HG02943 (cell line): ENCODE data around the gene STAMBP.
"Not testable (repeated sequence)": the region's sequence is repeated elsewhere in the genome, so short reads cannot be mapped to it uniquely, and the experiment has no call there.

Source experiments
- ATAC-seq: cut with Tn5 transposase; IDR thresholded peaks from one replicate; pipeline ENCODE4 v1.9.1; 2021; ENCODE audit warnings: mild to moderate bottlenecking, low read depth, moderate library complexity; ENCODE audit not compliant: unreplicated experiment

The STAMBP gene

DNA sequence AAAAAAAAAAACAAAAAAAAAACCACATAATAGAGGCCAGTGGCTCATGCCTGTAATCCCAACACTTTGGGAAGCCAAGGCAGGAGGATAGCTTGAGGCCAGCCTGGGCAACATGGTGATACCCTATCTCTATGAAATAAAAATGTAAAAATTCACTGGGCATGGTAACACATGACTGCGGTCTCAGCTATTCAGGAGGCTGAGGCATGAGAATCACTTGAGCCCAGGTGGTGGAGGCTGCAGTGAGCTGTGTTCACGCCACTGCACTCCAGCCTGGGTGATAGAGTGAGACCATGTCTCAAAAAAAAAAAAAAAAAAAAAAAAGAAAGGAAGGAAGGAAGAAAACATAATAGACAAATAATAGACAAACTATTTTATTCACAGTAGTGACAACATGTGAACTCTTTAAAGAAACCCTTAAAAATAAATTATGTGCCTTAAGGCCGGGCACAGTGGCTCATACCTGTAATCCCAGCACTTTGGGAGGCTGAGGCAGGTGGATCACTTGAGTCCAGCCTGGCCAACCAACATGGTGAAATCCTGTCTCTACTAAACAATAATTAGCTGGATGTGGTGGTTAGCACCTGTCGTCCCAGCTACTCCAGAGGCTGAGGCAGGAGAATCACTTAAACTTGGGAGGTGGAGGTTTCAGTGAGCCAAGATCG is 75.3 kb downstream of the STAMBP start:
- not testable (repeated sequence) for ATAC-seq

DNA sequence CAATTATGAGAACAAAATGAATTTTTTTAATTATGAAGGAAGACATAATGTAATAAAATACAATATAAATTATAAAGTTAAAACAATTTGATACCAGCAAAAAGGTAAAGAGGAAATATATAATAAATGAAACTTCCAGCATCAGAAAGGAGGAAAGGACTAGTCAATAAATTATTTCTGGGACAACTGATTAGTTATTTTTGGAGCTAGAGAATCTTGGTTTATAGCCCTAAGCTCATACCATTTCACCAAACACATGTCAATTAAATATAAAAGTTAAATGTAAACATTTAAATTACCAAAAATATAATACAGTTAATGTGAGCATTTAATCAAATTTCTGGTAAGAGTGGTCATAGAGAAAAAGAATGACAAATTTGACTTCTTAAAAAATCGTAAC is 76.2 kb downstream of the STAMBP start:
- ATAC-seq, result no peak

DNA sequence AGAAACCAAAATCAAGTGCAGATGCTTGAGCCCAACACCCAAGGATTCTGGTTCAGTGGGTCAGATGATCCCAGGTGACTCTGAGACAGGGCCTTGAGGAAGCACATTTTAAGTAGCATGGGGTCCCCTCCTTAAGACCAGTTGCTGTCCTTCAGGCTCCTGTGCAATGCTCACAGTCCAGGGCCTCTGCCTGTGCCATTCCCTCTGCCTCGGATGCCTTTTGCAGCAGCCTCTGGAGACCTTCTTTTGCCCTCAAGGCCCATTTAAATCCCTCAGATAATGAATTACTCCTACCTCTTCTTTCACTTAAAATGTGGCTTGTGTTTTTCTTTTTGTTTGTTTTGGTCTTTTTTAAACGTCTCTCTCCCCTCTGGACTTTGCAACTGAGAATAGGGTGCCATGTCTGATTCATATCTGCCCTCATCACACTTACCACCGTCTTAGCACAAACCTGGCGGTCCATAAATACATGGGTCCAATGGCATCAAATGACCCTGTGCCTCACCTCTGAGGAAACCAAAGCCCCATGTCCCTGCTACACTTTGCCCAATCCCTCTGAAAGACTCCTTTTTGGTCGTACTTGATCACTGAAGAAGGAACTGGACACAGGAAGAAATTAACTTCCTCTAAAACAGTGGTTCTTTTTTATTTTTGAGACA is 78.2 kb downstream of the STAMBP start:
- ATAC-seq, result no peak

DNA sequence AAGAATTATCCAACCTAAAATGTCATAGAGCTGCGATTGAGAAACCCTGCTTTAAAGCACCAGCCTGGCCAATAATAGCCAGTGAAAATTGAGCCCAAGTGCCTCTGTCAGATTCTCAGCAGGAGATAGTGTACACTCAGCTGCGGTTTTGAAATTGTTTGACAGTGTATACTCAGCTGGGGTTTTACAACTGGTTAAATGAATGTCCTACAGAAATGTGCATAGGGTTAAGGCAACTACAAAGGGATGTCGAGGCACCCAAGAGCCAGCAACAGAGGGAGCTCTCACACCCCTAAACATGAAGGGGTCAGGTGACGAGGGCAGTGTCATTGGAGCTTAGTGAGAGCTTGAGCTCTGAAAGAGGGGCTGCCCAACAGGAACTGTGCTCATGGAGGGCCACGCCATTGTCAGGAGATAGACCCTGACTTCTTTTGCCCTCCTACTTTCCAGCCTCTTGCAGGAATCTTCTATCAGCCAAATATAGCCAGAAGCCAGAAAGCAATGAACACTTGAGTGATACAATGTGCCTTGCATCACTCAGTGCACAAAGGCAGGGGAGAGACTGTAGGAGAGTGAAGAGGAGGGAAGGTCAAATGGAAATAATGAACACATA is 79.2 kb downstream of the STAMBP start:
- no peak for ATAC-seq

DNA sequence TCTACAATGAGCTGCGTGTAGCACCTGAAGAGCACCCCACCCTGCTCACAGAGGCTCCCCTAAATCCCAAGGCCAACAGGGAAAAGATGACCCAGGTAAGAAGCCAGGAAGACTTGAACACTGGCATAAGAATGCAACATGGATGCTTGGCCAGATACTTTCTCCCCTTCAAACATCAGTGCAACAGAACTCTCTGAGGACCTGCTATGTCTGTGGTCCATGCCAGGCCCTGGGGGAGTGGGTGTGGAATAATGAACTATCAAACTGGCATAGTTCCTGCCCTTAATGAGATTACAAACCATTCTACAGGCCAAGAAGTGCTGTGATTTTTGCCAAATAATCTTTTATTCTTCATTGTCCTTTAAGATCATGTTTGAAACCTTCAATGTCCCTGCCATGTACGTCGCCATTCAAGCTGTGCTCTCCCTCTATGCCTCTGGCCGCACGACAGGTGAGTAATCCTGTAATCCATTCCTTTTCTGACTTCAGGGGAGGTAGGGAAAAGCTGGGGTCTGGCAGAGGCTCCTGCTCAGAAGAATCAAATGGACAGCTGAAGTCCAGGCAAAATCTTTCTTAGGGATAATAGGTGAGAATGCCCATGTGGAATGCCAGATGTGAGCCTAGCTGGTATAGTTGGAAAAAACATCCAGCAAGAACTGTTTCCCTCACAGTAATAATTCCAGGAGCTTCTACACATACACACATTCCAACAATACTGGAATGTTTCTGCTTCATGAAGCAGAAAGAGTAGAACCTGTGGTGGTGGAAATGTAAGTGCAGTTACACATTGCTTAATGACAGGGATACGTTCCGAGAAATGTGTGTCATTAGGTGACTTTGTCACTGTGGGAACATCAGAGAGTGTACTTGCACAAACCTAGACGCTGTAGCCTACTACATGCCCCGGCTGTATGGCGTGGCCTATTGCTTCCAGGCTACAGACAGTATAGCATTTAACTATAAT is 80.2 kb downstream of the STAMBP start:
- no peak for ATAC-seq

DNA sequence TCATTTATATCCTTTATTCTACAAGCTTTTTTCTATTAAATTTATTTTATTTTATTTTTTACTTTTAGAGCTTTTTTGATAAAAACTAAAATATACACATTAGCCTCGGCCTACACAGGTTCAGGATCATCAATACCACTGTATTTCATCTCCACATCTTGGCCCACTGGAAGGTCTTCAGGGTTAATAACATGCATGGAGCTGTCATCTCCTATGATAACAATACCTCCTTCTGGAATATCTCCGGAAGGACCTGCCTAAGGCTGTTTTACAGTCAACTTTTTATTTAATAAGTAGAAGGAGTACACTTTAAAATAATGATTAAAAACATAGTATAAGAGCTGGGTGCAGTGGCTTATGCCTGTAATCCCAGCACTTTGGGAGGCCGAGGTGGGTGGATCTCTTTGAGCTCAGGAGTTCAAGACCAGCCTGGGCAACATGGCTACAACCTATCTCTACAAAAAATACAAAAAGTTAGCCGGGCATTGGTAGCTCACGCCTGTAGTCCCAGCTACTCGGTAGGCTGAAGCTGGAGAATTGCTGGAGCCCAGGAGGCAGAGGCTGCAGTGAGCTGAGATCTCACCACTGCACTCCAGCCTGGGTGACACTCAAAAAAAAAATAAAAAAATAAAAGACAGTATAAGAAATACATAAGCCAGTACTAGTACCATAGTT is 82.2 kb downstream of the STAMBP start:
- ATAC-seq, result no peak

DNA sequence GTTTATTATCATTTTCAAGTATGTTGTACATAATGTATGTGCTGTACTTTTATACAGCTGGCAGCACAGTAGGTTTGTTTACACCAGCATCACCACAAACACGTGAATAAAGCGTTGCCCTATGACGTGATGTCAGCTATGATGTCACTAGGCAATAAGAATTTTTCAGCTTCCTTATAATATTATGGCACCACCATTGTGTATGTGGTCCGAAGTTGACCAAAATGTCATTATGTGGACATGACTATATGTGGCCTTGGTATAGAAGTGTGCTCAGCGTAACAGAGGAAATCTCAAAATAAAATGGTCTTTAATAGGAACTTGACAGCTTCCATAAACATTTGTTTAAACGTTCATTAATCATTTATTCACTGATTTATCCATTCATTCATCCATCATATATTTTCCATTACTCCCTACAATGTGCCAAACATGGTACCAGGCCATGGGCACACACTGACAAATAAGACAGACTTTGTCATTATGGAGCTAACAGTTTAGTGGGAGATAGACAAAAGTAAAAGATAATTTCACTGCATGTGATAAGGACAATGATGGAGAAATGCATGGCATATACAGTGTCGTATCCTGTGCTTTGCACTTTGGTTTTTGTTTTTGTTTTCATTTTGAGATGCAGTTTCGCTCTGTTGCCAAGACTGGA is 82.9 kb downstream of the STAMBP start:
- ATAC-seq, result no peak

DNA sequence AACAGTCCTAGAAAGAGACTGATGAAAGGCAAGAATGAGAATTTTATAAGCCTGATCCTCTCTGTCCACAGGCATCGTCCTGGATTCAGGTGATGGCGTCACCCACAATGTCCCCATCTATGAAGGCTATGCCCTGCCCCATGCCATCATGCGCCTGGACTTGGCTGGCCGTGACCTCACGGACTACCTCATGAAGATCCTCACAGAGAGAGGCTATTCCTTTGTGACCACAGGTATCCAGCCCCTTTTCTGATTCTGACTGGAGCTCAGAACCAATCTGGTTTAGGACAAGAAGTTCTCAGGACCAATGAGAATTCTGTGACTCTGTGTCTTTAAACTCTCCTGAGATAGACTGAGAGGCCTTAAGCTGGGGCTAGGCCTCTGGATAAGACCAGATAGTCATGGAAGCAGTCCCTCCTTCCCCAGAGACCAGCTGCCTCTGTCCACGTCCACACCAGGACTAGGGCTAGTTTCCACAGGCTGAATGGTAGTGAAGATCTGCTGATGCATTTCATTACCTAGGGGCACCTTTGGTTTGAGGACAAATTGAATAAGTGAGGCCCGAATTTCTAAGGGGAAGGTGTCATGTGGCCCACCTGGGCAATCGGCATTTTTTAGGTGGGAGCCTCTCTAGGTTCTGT is 84.8 kb downstream of the STAMBP start:
- ATAC-seq, result no peak

DNA sequence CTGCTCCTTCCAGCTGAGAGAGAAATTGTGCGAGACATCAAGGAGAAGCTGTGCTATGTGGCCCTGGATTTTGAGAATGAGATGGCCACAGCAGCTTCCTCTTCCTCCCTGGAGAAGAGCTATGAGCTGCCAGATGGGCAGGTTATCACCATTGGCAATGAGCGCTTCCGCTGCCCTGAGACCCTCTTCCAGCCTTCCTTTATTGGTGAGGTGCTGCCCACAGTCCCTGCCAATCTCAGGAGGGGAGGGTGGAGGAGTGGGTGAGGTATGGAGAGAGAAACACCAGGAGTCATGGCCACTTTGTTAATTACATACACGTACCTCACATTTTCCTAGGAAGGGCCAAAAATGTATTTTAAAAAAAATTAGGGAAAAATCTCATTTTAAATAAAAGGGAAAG is 85.9 kb downstream of the STAMBP start:
- ATAC-seq, result no peak

DNA sequence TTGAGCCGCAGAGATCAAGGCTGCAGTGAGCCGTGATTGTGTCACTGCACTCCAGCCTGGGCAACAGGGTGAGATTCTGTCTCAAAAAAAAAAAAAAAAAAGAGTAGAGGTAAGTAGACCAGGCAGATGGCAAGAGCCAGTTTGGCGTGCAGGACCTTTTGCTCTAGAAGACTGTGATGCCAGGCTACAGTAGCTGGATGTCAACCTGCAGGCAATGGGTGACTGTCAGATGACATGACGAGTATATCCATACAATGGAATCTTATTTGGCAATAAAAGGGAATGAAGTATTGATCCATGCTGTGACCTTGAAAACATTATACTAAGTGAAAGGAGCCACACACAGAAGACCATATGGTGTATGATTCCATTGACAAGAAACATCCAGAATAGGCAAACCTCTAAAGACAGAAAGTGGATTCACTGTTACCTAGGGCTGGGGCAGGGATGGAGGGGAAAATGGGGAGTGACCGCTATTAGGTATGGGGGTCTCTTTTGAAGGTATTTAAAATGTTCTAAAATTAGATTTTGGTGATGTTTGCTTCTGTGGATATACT is 86.8 kb downstream of the STAMBP start:
- ATAC-seq, result no peak

DNA sequence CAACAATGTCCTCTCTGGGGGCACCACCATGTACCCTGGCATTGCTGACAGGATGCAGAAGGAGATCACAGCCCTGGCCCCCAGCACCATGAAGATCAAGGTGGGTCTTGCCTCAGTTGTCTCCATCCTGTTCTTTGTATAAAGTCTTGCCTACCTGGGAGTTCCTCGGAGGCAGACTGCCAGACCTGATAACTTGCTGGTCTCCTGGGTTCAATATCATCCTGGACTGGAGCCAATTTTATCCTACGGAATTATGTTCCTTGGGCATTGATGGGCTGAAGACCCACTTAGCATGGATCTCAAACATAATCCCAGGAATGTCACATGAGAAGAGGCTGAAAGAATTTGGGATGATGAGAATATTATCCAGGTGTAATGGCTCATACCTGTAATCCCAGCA is 87.9 kb downstream of the STAMBP start:
- ATAC-seq, result no peak

DNA sequence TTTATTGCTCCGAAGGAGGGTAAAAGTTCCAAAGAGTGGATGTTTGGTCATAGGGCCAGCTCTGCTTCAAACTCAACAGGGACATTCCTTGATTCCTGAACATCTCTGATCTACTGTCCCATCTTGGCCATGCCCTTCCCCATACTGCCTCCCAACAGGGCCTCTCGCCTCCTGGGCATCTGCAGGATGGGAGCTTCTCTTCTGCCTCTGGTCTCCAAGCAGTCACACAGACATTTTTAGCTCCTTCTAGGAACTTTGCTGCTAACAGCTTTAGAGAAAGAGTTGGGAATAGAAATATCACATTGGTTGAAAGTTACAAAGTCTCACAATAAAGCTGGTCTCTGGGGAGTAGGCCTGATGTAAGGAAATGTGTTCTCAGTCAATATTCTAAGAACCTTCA is 88.5 kb downstream of the STAMBP start:
- ATAC-seq, result no peak

DNA sequence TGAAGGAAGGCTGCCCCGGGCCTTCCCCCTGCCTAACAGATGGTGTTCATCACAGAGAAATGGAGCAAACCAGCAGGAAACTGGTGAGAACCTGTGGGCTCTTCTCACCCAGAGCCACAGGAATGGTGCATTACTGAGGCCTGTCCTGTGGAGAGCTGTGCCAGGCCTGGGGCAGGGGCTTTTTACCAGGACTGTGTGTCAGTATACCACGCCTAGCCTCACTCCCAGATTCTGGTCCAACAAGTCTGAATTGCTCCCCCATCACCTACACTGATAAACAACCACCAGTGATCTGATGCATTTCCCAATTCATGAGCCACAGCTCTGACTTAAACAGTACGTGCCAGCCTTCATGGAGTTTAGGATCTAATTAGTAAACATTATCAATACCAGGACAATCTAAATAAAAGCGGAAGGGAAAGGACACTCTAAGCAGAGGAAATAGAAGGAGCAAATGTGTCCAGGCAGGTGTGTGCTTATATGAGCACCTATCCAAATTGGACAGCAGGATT is 89.0 kb downstream of the STAMBP start:
- no peak for ATAC-seq

DNA sequence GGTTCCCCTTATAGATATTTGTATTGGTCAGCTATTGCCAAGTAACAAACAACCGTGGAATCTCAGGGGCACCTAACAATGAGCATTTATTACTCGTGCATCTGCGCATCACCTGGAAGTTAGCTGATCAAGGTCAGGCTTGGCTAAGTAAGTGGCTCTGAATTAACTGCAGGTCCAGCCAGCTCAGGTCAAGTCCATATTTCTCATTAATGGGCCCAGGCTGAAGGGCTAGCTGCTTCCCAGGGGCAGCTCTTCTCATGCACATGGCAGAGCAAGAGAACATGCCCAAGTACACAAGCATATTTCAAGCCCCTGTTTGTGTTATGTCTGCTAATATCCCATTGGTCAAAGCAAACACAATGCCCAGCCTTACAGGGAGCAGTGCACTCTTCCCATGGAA is 90.1 kb downstream of the STAMBP start:
- ATAC-seq, result no peak

DNA sequence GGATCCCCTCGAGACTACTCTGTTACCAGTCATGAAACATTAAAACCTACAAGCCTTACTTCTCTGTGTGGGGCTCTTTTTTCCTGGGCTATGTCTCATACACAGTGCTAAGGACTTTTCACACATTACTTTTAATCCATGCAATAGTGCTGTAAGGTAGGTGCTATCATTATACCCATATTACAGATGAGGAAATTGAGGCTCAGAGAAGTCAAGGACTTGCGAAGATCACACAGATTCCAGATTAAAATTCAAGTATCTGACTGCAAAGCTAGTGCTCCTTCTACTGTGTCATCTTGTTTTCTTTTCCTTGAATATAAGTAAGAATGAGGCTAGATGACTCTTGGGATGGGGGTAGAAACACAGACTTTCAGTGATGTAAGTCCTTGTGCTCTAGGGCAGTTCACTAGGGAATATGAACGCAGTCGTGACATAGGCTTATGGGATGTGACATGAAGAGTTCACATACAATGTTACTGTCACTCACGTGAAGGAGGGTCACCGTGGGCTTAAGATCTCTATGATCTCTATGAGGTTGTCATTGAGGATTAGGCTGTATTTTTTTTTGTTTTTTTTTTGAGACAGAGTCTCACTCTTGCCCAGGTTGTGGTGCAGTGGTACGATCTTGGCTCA is 91.0 kb downstream of the STAMBP start:
- ATAC-seq, result no peak

DNA sequence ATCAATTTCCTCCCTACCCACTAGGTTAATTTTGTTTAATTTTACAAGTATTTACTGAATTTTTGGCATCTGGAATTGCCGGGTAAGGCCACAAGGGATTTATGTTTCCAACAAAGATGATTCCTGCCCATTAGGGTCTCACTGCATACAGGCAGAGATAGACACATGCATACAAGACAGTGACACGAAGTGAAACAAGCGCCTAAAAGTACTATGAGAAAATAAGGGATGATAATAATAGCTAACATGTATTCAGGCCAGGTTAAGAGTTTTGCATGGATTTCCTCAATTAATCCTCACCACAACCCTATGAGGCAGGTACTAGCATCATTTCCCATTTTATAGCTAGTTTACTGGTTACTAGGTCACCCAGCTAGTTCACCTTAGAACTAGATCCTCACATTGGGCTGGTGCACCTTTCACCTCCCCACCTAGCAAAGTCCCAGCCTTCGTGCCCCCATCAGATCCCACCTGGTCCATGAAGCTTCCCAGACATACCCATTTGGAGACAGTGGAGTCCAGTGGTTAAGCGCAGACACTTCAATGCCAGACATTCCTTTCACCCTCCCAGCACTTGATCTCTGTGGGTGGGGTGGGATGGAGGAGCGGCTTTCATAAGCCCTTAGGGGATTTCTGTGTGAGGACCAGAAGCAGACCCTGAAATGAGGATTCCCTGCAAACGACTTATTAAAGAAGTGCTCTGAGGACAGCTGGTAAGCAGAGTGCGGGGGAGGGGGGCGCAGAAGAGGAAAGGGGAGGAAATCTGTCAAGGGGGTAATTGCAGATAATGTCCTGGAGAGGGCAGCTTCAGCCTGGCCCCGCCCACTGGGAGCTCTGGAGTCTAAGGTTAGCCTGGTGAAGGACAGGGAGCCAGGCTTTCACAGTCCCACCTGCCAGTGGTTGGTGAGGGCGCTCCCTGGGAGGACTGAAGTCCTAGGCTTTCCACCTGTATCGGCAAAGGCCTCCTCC is 92.1 kb downstream of the STAMBP start:
- ATAC-seq, result no peak

DNA sequence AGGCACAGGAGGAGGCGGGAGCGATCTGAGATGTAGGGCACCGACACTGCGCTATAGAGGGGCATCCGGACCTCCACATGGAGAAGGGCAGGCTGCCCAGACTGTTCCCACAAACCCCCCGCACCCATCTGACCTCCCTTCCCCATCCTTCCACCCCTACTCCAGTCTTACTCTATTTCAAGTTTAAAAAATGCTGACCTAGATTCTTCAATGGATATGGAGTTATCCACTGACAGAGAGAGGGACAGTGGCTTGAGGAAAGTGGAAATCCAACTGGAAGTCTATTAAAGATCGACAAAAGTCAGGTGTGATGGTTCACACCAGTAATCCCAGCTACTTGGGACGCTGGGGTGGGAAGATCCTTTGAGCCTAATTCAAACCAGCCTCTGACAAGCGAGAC is 92.8 kb downstream of the STAMBP start:
- no peak for ATAC-seq
